Neuronal stem cell (in vitro differentiated cells): ENCODE data around the gene LINGO3. TPM values are rescaled to one million over a fixed set of nuclear protein-coding genes. Genes with fewer than 3 reads are reported as not detected.
A peak's percentile ranks its signal among the peaks of the same experiment; 100 is the strongest.

Experiments used
- DNase-seq: peaks from one replicate; pipeline ENCODE4 v3.0.0-alpha.2; 2013; ENCODE audit warnings: low spot score
- H2AFZ ChIP-seq: one replicate; pipeline ENCODE4 v1.6.1; 2013; ENCODE audit warnings: mild to moderate bottlenecking, low read length, inconsistent platforms
- H2AK5ac ChIP-seq: 2 replicates; pipeline ENCODE4 v1.6.1; 2013; ENCODE audit warnings: low read depth, mild to moderate bottlenecking, inconsistent platforms, low read length, moderate library complexity, mixed read lengths
- H2BK120ac ChIP-seq: 2 replicates; pipeline ENCODE4 v1.6.1; 2013; ENCODE audit warnings: low read depth, mild to moderate bottlenecking, inconsistent platforms, low read length, moderate library complexity, mixed read lengths
- H2BK12ac ChIP-seq: one replicate; pipeline ENCODE4 v1.6.1; 2013; ENCODE audit warnings: low read length, inconsistent platforms
- H2BK15ac ChIP-seq: 2 replicates; pipeline ENCODE4 v1.6.1; 2013; ENCODE audit warnings: mild to moderate bottlenecking, low read length, inconsistent platforms, mixed read lengths
- H2BK5ac ChIP-seq: one replicate; pipeline ENCODE4 v1.6.1; 2013; ENCODE audit warnings: inconsistent platforms, mild to moderate bottlenecking, low read length, moderate library complexity
- H3K14ac ChIP-seq: one replicate; pipeline ENCODE4 v1.6.1; 2013; ENCODE audit warnings: low read length, inconsistent platforms
- H3K18ac ChIP-seq: 2 replicates; pipeline ENCODE4 v1.6.1; 2013; ENCODE audit warnings: low read length, inconsistent platforms
- H3K23ac ChIP-seq: 2 replicates; pipeline ENCODE4 v1.6.1; 2013; ENCODE audit warnings: low read depth, mild to moderate bottlenecking, mixed read lengths, low read length, inconsistent platforms; ENCODE audit not compliant: poor library complexity
- H3K27ac ChIP-seq: replicated peaks from 3 replicates; pipeline ENCODE4 v1.5.1; 2013; ENCODE audit warnings: low read length, inconsistent platforms
- H3K27me3 ChIP-seq, 3 experiments: 2 replicates each; pipeline ENCODE4 v1.6.1; 2013; ENCODE audit warnings: low read length in 3 of 3, mild to moderate bottlenecking in 2 of 3, inconsistent platforms in 1 of 3, low read depth in 1 of 3, mixed read lengths in 1 of 3, moderate library complexity in 1 of 3; ENCODE audit not compliant: control insufficient read depth in 3 of 3, insufficient read depth in 3 of 3
- H3K36me3 ChIP-seq, 2 donors: replicated peaks in 1 of 2; 2 replicates each; pipeline ENCODE4 v1.6.1; 2013; ENCODE audit warnings: low read length in 2 of 2; ENCODE audit not compliant: control insufficient read depth in 2 of 2, insufficient read depth in 2 of 2
- H3K4ac ChIP-seq: 2 replicates; pipeline ENCODE4 v1.6.1; 2013; ENCODE audit warnings: inconsistent platforms, mild to moderate bottlenecking, low read length, moderate library complexity
- H3K4me1 ChIP-seq, 2 donors: 1 replicate in 1 of 2; 2 replicates in 1 of 2; pipeline ENCODE4 v1.6.1; 2013; ENCODE audit warnings: low read length in 2 of 2, low read depth in 1 of 2; ENCODE audit not compliant: control insufficient read depth in 2 of 2, insufficient read depth in 1 of 2
- H3K4me2 ChIP-seq: one replicate; pipeline ENCODE4 v1.6.1; 2013; ENCODE audit warnings: mild to moderate bottlenecking, low read length, inconsistent platforms; ENCODE audit not compliant: insufficient read depth, poor library complexity, severe bottlenecking
- H3K4me3 ChIP-seq, 2 donors: 2 replicates each; pipeline ENCODE4 v1.5.1; 2013; ENCODE audit warnings: low read length in 2 of 2, mild to moderate bottlenecking in 2 of 2, inconsistent platforms in 1 of 2, moderate library complexity in 1 of 2
- H3K79me1 ChIP-seq: one replicate; pipeline ENCODE4 v1.6.1; 2013; ENCODE audit warnings: low read depth, mild to moderate bottlenecking, inconsistent platforms, low read length, moderate library complexity
- H3K9ac ChIP-seq: one replicate; pipeline ENCODE4 v1.6.1; 2013; ENCODE audit warnings: mild to moderate bottlenecking, low read depth, low read length, inconsistent platforms; ENCODE audit not compliant: poor library complexity
- H3K9me3 ChIP-seq, 2 donors: replicated peaks in 1 of 2; 2 replicates each; pipeline versions ENCODE3 to v1.6.1; 2013; ENCODE audit warnings: low read length in 2 of 2, mild to moderate bottlenecking in 2 of 2, inconsistent platforms in 1 of 2, low read depth in 1 of 2, mixed read lengths in 1 of 2, moderate library complexity in 1 of 2; ENCODE audit not compliant: control insufficient read depth in 2 of 2, insufficient read depth in 1 of 2
- H4K8ac ChIP-seq: one replicate; pipeline ENCODE4 v1.6.1; 2013; ENCODE audit warnings: low read depth, mild to moderate bottlenecking, inconsistent platforms, low read length, moderate library complexity
- H4K91ac ChIP-seq: one replicate; pipeline ENCODE4 v1.6.1; 2013; ENCODE audit warnings: low read length, low read depth, mild to moderate bottlenecking, inconsistent platforms; ENCODE audit not compliant: poor library complexity
- WGBS, 2 donors: extraction: QIAGEN DNeasy Blood & Tissue Kit; methylation state at CpG; one replicate each; pipeline ENCODE4 v1.1.7; 2013; ENCODE audit warnings: missing lambda C conversion rate in 2 of 2, mixed read lengths in 1 of 2; ENCODE audit not compliant: insufficient read length in 2 of 2, insufficient replicate concordance in 1 of 2; ENCODE audit errors: extremely low coverage in 2 of 2; 5-methylcytosine and 5-hydroxymethylcytosine counted together
- polyA plus RNA-seq, 2 experiments: library from polyadenylated mRNA; stranded (reverse); fragments of 200-250 nt; gene quantifications; one replicate each; pipeline ENCODE4 v1.2.3, GENCODE V29; 2013

LINGO3 gene, protein sequence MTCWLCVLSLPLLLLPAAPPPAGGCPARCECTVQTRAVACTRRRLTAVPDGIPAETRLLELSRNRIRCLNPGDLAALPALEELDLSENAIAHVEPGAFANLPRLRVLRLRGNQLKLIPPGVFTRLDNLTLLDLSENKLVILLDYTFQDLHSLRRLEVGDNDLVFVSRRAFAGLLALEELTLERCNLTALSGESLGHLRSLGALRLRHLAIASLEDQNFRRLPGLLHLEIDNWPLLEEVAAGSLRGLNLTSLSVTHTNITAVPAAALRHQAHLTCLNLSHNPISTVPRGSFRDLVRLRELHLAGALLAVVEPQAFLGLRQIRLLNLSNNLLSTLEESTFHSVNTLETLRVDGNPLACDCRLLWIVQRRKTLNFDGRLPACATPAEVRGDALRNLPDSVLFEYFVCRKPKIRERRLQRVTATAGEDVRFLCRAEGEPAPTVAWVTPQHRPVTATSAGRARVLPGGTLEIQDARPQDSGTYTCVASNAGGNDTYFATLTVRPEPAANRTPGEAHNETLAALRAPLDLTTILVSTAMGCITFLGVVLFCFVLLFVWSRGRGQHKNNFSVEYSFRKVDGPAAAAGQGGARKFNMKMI
- 0.99 TPM for polyA plus RNA-seq (2013, experiment 1 of 2)
- 1.1 TPM for polyA plus RNA-seq (2013, experiment 2 of 2)

DNA sequence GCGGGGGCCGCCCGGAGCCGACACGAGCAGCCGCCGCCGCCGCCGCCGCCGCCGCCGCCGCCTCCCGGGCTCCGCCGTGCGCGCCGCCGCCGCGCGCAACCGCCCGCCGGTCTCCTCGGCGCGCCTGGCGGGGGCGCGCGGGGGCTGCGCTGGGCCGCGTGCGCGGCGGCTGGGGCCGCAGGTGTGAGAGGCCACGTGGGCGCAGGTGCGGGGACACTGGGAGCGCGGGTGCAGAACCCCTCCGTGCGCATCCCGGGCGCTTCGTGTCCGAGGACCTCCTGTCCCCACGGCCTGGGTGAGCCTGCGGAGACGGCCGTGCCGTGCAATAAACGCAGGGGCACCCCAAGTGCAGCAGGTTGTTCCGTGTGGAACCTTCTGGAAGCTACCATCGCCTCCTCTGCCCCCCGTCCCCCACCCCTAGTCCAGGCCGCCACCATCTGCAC, at the start of gene LINGO3:
Gene LINGO3, minus strand, starts transcription at position 41 of the 443 bp plus-strand sequence. CDS start 16,378 bp downstream, outside the sequence.
- Histone ChIP-seq H2AFZ (peak within 1 kb of the TSS; percentile 75), H3K27me3 (peaks cover 0 to 74% (median 24%) of the 10 kb centered on the region in 3 experiments), H2BK120ac (peak within 1 kb of the TSS; percentile 72), H3K4ac (no peak within 1 kb of the TSS), H3K36me3 (no peaks in the 10 kb centered on the region), H4K91ac (no peak within 1 kb of the TSS), H3K4me3 (peak within 1 kb of the TSS; percentile 32 to 74), H3K9me3 (peaks cover 0 to 2% of the 10 kb centered on the region in 2 donors), H3K27ac (no peak within 1 kb of the TSS), H2BK15ac (peak within 1 kb of the TSS; percentile 75), H4K8ac (no peak within 1 kb of the TSS), H2BK12ac (peak within 1 kb of the TSS; percentile 90), H2BK5ac (no peak within 1 kb of the TSS), H3K4me1 (peaks cover under 1 to 1% of the 10 kb centered on the region in 2 donors), H2AK5ac (peak within 1 kb of the TSS; percentile 78), H3K4me2 (peak within 1 kb of the TSS; percentile 73), H3K14ac (peak within 1 kb of the TSS; percentile 38), H3K23ac (peak within 1 kb of the TSS; percentile 83), H3K9ac (peak within 1 kb of the TSS; percentile 84), H3K79me1 (no peaks in the 10 kb centered on the region), H3K18ac (peak within 1 kb of the TSS; percentile 90)
- no CpG with 5 or more reads among the region's 63 CpGs for WGBS, 2 donors
- DNase-seq, result no peak

DNA sequence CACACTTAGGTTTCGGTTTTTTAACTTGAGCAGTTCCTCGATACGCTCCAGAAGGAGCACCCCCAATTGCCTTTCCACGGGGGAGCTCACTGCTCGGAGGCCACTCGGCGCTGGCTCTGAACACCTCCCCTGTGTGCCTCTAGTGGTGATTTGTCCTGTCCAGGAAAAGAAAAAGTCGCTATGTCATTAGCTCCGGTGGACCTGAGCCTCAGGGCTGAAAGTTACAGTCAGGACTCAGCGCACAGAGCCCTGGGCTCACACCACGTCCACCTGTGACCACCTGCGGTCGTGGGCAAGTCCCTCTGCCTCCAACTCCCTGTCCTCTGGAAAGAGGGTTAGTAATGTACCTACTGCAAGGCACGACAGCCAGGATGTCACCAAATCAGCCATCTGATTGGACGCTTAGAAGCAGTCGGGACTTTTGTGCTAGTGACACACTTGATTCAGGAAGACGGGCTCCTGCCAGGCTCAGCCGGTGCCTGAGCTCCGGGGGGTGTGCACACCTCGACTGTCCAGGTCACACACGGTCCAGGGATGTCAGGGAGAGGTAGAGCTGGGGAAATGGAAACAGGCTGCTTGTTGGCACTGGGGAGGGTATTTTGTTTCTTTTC, 48.2 kb upstream of the LINGO3 start:
- Histone ChIP-seq H3K4me2 (no peak overlapping the region), H3K79me1 (peaks cover 2% of the 10 kb centered on the region), H2AK5ac (peak overlapping the region; percentile 2), H2BK120ac (no peak overlapping the region), H3K4me3 (no peak overlapping the region), H3K4ac (no peak overlapping the region), H3K9me3 (no peaks in the 10 kb centered on the region), H4K91ac (no peak overlapping the region), H4K8ac (no peak overlapping the region), H3K23ac (peak overlapping the region; percentile 16), H3K27me3 (peaks cover 0 to 10% (median 3%) of the 10 kb centered on the region in 3 experiments), H3K18ac (no peak overlapping the region), H3K9ac (peak overlapping the region; percentile 50), H3K14ac (no peak overlapping the region), H2BK5ac (no peak overlapping the region), H2BK12ac (no peak overlapping the region), H2BK15ac (no peak overlapping the region), H3K27ac (no peak overlapping the region), H3K4me1 (no peaks in the 10 kb centered on the region), H3K36me3 (peaks cover 2 to 13% of the 10 kb centered on the region in 2 donors), H2AFZ (no peak overlapping the region)
- DNase-seq, result no peak
- no CpG with 5 or more reads among the region's 21 CpGs for WGBS, 2 donors

- no peak overlapping the region for H3K23ac ChIP-seq
- WGBS, 2 donors, result no CpG with 5 or more reads among the region's 24 CpGs
- H3K27me3 ChIP-seq, result peaks cover 0 to 5% (median 3%) of the 10 kb centered on the region in 3 experiments
- H3K14ac ChIP-seq, result no peak overlapping the region
- no peaks in the 10 kb centered on the region for H3K4me1 ChIP-seq
- H4K8ac ChIP-seq, result no peak overlapping the region
- H3K9ac ChIP-seq, result no peak overlapping the region
- H2BK12ac ChIP-seq, result no peak overlapping the region
- peaks cover 2% of the 10 kb centered on the region for H3K79me1 ChIP-seq
- H3K27ac ChIP-seq, result no peak overlapping the region
- H2BK15ac ChIP-seq, result no peak overlapping the region
- H4K91ac ChIP-seq, result no peak overlapping the region
- H3K18ac ChIP-seq, result no peak overlapping the region
- peak overlapping the region; percentile 2 for H2AK5ac ChIP-seq
- H3K9me3 ChIP-seq, result no peaks in the 10 kb centered on the region
- H3K4ac ChIP-seq, result no peak overlapping the region
- H2AFZ ChIP-seq, result no peak overlapping the region
- H3K36me3 ChIP-seq, result peaks cover 5 to 21% of the 10 kb centered on the region in 2 donors
- H3K4me2 ChIP-seq, result no peak overlapping the region
- DNase-seq, result no peak
- H2BK120ac ChIP-seq, result no peak overlapping the region
- peak overlapping the region in 1 of 2 donors; percentile 61 for H3K4me3 ChIP-seq
- no peak overlapping the region for H2BK5ac ChIP-seq
Measured at GRCh38 chr19:2355168-2356035, 47.4 kb upstream of the LINGO3 start.
